Sigmoid colon (tissue), 7 donors: ENCODE data around the gene MKNK2. TPM values are rescaled to one million over a fixed set of nuclear protein-coding genes. Genes with fewer than 3 reads are reported as not detected.
A peak's percentile ranks its signal among the peaks of the same experiment; 100 is the strongest.

Experiments
- DNase-seq: peaks from one replicate; pipeline ENCODE4 v3.0.0-alpha.2; 2019
- H3K27ac ChIP-seq, 4 donors: fragments of 200-600 bp; sonication (generic); one replicate each; pipeline ENCODE4 v1.5.1; 2016 to 2019; ENCODE audit warnings: mild to moderate bottlenecking in 1 of 4
- H3K27me3 ChIP-seq, 3 donors: fragments of 200-600 bp; sonication (generic); one replicate each; pipeline ENCODE4 v1.5.1; 2019; ENCODE audit warnings: mild to moderate bottlenecking in 1 of 3
- H3K36me3 ChIP-seq, 4 donors: fragments of 200-600 bp; sonication (generic); one replicate each; pipeline ENCODE4 v1.5.1; 2016 to 2019
- H3K4me1 ChIP-seq, 4 donors: fragments of 200-600 bp; sonication (generic); one replicate each; pipeline ENCODE4 v1.5.1; 2017 to 2019
- H3K4me3 ChIP-seq, 4 donors: fragments of 200-600 bp; sonication (generic); one replicate each; pipeline ENCODE4 v1.5.1; 2017 to 2019; ENCODE audit warnings: mild to moderate bottlenecking in 2 of 4, moderate library complexity in 1 of 4
- H3K9me3 ChIP-seq, 4 donors: fragments of 200-600 bp in 3 of 4; sonication (generic) in 3 of 4; one replicate each; pipeline versions ENCODE4 v1.5.1 to v1.6.1; 2013 to 2019
- EP300 ChIP-seq, 4 donors: sonication (generic); formaldehyde crosslinking; IDR thresholded peaks; one replicate each; pipeline ENCODE4 v1.6.1; 2017; ENCODE audit warnings: antibody characterized with exemption in 4 of 4
- POLR2A ChIP-seq, 2 donors: fragments of 450-650 bp; IDR thresholded peaks; one replicate each; pipeline ENCODE4 v1.6.1; 2016; ENCODE audit warnings: antibody characterized with exemption in 2 of 2, mild to moderate bottlenecking in 2 of 2, moderate library complexity in 2 of 2
- POLR2AphosphoS5 ChIP-seq, 4 donors: sonication (generic); formaldehyde crosslinking; IDR thresholded peaks; one replicate each; pipeline ENCODE4 v1.6.1; 2017; ENCODE audit warnings: antibody characterized with exemption in 4 of 4
- WGBS, 2 donors: extraction: QIAGEN DNeasy Blood & Tissue Kit; methylation state at CpG; one replicate each; pipeline ENCODE4 v1.1.7; 2013; 5-methylcytosine and 5-hydroxymethylcytosine counted together
- intact Hi-C: fragments of 100-400 bp; cut with DNase I; formaldehyde crosslinking; loops from one replicate; pipeline ENCODE4 v1.15.1; 2023
- polyA plus RNA-seq, 3 donors: library from polyadenylated mRNA; stranded (reverse); fragments of 200-250 nt; gene quantifications; one replicate each; pipeline ENCODE4 v1.2.3, GENCODE V29; 2013
- total RNA-seq, 4 donors: library from RNA; depleted of rRNA; stranded (reverse); fragments of >200 nt; gene quantifications; one replicate each; pipeline ENCODE4 v1.1.0, GENCODE V29; 2016
- TF ChIP-seq, protein P1 (sequence below), 4 experiments: fragments of 450-650 bp in 3 of 4; fragments of 200-600 bp in 1 of 4; IDR thresholded peaks; one replicate each; pipeline ENCODE4 v1.5.1; 2016 to 2019; ENCODE audit warnings: antibody characterized with exemption in 4 of 4, mild to moderate bottlenecking in 3 of 4, moderate library complexity in 2 of 4
- donor health status: healthy with polysubstance abuse.
- donor health status: Bipolar disorder and iron deficiency.
- donor health status: healthy.

Gene MKNK2
- total and polyA plus RNA-seq, 7 donors, result 83.1 to 157 (median 121) TPM

DNA sequence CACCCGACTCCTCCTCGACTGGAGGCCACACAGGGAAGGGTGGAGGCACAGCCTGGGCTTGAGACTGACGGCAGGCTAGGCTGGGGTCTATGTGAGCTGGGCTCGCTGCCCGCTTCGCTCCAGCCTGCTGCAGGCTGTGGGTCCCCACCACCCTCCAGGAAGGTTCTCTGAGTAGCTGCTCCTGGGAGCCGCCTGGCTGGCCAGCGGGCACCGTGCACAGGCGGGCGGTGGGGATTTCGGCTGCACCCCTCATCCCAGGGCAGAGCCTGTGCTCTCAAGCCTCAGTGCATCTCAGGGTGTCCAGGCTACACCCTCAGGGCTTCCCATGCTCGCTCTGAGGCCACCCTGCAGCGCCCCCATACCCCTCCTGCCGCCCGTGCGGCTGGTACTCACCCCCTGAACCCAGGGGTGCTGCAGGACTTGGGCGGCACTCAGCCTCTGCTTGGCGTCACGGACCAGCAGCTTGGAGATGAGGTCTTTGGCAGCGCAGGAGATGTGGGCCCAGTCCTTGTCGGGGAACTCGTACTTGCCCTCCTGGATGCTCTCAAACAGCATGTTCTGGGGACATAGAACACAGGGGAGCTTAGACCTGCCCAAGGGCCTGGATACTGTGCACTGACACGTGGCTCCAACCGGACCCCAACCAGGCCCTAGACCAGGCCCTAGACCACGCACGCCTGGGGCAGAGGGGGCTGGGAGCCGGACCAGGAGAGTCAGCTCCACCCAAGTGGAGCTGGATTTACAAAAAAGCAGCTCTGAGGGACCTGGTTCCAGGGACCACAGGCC, 10.2 kb downstream of the MKNK2 start:
- peaks cover 2 to 74% (median 58%) of the 10 kb centered on the region in 4 donors for H3K4me1 ChIP-seq
- TF ChIP-seq POLR2A (IDR thresholded peaks at IDR 0.05), result no peak
- TF ChIP-seq EP300 (IDR thresholded peaks at IDR 0.05), result no peak
- no peak for TF ChIP-seq POLR2AphosphoS5 (IDR thresholded peaks at IDR 0.05)
- TF ChIP-seq, protein P1, sequence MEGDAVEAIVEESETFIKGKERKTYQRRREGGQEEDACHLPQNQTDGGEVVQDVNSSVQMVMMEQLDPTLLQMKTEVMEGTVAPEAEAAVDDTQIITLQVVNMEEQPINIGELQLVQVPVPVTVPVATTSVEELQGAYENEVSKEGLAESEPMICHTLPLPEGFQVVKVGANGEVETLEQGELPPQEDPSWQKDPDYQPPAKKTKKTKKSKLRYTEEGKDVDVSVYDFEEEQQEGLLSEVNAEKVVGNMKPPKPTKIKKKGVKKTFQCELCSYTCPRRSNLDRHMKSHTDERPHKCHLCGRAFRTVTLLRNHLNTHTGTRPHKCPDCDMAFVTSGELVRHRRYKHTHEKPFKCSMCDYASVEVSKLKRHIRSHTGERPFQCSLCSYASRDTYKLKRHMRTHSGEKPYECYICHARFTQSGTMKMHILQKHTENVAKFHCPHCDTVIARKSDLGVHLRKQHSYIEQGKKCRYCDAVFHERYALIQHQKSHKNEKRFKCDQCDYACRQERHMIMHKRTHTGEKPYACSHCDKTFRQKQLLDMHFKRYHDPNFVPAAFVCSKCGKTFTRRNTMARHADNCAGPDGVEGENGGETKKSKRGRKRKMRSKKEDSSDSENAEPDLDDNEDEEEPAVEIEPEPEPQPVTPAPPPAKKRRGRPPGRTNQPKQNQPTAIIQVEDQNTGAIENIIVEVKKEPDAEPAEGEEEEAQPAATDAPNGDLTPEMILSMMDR (IDR thresholded peaks at IDR 0.05), result no peak
- peak overlapping the region; percentile 91 to 99 (median 96) for H3K27ac ChIP-seq
- H3K9me3 ChIP-seq, result no peaks in the 10 kb centered on the region
- intact Hi-C loops, result no loop called here
- peak; percentile 69 for DNase-seq
- WGBS, 2 donors, result 88 to 93% methylated on average over 28 of the region's 28 CpGs
- H3K36me3 ChIP-seq, result peaks cover 38 to 59% (median 50%) of the 10 kb centered on the region in 4 donors
- no peaks in the 10 kb centered on the region for H3K27me3 ChIP-seq
- peak overlapping the region in 1 of 4 donors; percentile 37 for H3K4me3 ChIP-seq

DNA sequence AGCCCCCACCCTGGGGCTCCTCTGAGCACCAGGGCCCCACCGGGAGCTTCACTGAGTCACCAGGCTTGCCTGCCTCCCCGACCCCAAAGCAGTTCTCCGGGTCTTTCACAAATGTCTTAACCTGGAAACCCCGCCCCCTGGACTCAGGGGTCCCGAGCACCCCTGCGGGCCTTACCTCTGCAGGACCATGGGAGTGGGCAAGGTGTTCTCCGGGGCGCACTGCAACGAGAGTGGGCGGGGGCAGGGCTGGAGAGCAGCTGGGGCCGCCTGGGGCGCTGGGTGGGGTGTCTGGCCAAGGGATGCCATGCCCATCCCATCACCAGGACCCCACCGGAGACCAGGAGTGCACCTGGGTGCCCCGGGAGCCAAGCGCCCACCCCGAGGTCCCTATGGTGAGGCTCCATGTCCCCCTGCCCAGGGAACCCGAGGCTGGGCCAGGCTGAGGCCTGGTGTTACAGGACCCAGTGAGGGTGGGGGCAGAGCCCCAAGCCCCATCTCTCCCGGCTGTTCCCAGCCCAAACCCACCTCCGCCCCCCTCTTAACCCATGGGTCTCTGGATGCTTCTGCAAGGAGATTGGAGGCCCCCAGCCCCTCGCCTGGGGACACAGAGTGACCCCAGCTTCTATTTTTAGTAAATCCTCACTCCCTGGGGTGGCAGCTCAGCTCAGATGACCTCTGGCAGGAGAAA, 10.9 kb downstream of the MKNK2 start:
- Histone ChIP-seq H3K27me3 (no peaks in the 10 kb centered on the region), H3K27ac (peak overlapping the region; percentile 91 to 99 (median 96)), H3K4me1 (peaks cover 2 to 67% (median 52%) of the 10 kb centered on the region in 4 donors), H3K4me3 (no peak overlapping the region), H3K9me3 (peaks cover 0 to 3% (median 0%) of the 10 kb centered on the region in 4 donors), H3K36me3 (peaks cover 31 to 52% (median 43%) of the 10 kb centered on the region in 4 donors)
- 84 to 89% methylated on average over 20 of the region's 20 CpGs for WGBS, 2 donors
- DNase-seq, result peak; percentile 69
- intact Hi-C loops, result no loop called here
- TF ChIP-seq POLR2A (IDR thresholded peaks at IDR 0.05), result no peak
- TF ChIP-seq POLR2AphosphoS5 (IDR thresholded peaks at IDR 0.05), result peak in 1 of 4 donors; percentile 2

DNA sequence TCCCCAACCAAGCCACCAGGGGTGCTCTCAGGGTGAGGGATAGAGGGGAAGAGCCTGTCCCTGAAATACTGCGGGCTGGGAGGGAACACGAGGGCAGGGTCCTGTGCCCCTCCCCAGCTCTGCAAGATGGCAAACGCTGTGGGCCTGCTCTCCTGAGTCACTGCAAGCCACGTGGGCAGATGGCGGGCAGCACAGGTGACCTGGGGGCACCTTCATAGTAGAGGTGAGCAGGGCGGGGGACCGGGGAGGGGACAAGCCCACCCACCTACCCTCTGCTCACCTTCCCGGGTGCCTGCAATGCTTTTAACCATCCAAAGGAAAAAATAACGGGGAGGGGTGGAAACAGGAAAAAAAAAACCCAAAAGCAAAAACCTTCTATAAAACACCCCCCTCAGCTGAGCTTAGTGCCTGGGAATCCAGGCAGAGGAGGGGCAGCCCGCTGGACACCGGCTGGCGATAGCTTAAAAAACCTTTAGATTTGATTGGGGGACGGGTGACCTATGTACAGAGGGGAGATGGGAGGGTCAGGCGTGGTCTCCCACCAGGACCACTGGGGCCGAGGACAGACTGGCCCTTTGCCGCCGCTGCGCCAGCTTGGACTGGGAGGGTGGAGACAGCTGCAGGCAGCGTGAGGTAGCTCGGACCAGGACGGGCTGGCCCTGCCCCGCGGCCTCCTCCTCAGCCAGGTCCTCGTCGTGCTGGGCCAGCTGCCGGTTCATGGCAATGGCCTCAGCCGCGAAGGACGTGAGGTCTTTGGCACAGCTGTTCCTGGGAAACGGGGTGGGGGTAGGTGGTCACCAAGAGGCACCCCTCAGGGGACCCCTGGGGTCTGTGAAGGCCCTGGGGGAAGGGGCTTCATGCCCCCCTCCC, 11.7 kb downstream of the MKNK2 start:
- peak; percentile 68 for DNase-seq
- 83 to 92% methylated on average over 30 of the region's 30 CpGs for WGBS, 2 donors
- TF ChIP-seq, protein P1 (IDR thresholded peaks at IDR 0.05), result no peak
- TF ChIP-seq POLR2AphosphoS5 (IDR thresholded peaks at IDR 0.05) (no peak), EP300 (IDR thresholded peaks at IDR 0.05) (no peak), POLR2A (IDR thresholded peaks at IDR 0.05) (no peak)
- peaks cover 0 to 3% (median 0%) of the 10 kb centered on the region in 4 donors for H3K9me3 ChIP-seq
- H3K4me3 ChIP-seq, result no peak overlapping the region
- peaks cover 2 to 67% (median 48%) of the 10 kb centered on the region in 4 donors for H3K4me1 ChIP-seq
- peaks cover 30 to 45% (median 39%) of the 10 kb centered on the region in 4 donors for H3K36me3 ChIP-seq
- H3K27ac ChIP-seq, result peak overlapping the region; percentile 91 to 99 (median 96)
- intact Hi-C loops, result no loop called here
- H3K27me3 ChIP-seq, result no peaks in the 10 kb centered on the region

DNA sequence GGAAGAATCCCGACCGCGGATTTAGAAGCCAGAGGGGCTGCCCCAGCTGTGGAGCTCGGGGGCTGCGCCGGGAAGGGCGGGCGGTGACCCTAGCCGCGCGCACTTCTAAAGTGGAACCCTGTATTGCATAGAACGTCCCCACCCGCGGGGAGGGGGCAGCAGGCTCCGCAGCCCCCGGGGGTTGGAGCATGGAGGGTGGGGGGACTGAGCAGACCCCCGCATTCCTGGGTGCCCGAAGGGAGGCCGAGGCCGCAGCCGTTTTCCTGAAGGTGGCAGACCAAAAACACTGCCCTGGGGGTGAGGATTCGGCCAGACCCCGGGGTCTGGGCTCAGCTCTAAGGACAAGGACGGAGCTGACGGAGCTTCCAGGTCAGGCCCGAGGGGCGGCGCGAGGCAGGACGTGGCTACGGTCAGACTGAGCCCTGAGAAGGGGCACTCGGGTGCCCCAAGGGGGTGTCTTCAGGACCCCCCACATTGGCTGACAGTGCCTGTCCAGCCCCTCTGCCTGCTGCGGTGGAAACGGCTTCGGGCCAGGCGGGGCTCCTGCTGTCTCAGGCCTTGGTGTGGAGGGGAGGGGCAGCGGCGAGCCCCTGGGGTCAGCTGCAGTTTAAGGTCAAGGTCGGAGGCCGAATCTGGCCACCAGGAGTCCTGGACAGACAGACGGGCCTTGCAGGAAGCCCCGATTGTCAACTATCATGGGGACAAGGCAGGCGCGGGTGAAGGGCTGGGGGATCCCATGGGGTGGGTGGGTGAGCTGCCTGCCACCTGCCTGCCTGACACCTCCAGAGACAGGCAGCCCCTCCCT, 12.6 kb downstream of the MKNK2 start:
- peak; percentile 71 for DNase-seq
- Histone ChIP-seq H3K9me3 (peaks cover 0 to 3% (median 0%) of the 10 kb centered on the region in 4 donors), H3K36me3 (peaks cover 30 to 45% (median 39%) of the 10 kb centered on the region in 4 donors), H3K4me1 (peaks cover 2 to 66% (median 44%) of the 10 kb centered on the region in 4 donors), H3K27me3 (no peaks in the 10 kb centered on the region), H3K27ac (peak overlapping the region; percentile 91 to 99 (median 96)), H3K4me3 (no peak overlapping the region)
- WGBS, 2 donors, result 88 to 93% methylated on average over 44 of the region's 44 CpGs
- TF ChIP-seq POLR2AphosphoS5 (IDR thresholded peaks at IDR 0.05) (peak in 1 of 4 donors; percentile 20), EP300 (IDR thresholded peaks at IDR 0.05) (no peak)
- intact Hi-C loops, result no loop called here
